GM12892 (cell line): ENCODE data around the gene PARVG.

Experiments
- POLR2A ChIP-seq: IDR thresholded peaks from 2 replicates; pipeline ENCODE4 v1.6.1; 2011; ENCODE audit warnings: low read depth, low read length, control low read depth
- POLR2AphosphoS5 ChIP-seq: IDR thresholded peaks from 2 replicates; pipeline ENCODE4 v1.6.1; 2011; ENCODE audit warnings: low read depth, low read length, control low read depth

DNA sequence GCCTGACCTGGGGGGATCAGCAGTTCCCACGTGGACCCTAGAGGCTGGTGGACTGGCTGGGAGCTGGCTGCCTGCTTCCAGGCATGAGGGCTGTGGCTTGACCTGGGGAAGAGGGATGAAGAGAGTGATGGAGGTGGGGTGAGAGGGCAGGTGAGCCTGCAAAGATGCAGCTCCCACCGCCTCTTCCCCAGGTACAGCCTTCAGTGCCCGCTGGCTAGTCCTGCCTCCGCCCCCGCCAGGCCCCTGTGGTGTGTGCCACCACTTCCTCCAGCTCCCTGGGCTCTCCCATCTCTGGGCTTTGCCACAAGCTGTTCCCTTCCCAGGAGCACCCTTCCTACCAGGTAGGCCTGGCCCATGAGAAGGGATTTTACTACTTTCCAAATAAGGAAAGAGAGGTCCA is 19.1 kb downstream of the PARVG start:
- no peak for TF ChIP-seq POLR2A
- TF ChIP-seq POLR2AphosphoS5, result no peak
